Measurements from ENCODE around the gene KEL.

- no peak for TF ChIP-seq YY1 (IDR thresholded peaks at IDR 0.05; ENCODE audit: insufficient read depth, insufficient read length)
- TF ChIP-seq ZNF274 (IDR thresholded peaks at IDR 0.05; ENCODE audit: low read depth, low read length) = no peak
Observed at GRCh38 chr7:142891490-142892082, 70.6 kb downstream of the KEL start.
